Effector CD4-positive, alpha-beta T cell (primary cell): ENCODE data around the gene ADO.

Experiments used
- DNase-seq: peaks from one replicate; pipeline ENCODE4 v3.0.0-alpha.2; 2020

Gene ADO

DNA sequence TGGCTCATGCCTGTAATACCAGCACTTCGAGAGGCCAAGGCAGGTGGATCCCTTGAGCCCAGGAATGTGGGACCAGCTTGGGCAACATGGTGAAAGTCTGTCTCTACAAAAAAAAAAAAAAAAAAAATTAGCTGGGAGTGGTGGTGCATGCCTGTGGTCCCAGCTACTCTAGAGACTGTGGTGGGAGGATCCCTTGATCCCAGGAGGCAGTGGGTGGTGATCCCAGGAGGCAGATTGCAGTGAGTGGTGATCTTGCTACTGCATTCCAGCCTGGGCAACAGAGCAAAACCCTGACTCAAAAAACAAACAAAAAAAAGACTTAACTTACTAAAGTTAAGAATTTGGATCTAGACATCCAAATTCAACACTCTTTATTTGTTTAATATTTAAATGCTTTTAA lies 10.2 kb upstream of the ADO start:
- no peak for DNase-seq

- no peak for DNase-seq
Observed at GRCh38 chr10:62795100-62795499, 9.4 kb upstream of the ADO start.

DNA sequence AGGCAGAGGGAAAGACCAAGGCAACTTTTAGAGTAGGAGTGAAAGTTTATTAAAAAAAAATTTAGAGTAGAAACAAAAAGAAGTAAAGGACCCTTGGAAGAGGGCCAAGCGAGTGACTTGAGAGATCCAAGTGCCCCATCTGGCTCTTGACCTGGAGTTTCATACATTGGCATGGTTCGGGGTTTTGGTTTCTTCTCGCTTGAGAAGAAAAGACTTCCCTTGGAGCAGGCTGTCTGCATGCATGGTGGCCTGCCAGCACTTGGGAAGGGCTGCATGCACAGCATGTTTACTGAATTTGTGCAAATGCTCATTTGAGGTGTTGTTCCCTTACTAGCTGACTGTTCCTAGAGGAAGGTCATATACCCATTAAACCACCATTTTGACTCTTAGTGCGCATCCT lies 8.8 kb upstream of the ADO start:
- no peak for DNase-seq

DNA sequence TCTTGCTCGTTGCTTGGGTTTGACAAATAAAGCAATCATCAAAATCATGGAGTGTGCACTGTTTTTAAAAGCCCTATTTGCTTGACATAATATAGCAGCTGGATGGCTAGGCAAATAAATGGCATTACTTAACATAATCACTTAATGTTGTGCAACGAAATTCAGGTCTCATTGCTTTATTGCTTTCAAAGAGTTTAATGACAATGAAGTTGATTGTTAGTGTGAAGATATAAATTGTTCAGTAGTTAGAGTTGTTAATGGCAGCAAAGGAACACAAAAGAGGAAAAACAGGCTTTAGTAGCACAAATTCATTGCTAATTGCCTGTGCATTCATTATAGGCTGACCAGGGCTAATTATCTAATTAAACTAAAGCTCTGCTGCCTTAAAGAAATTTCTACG lies 7.6 kb upstream of the ADO start:
- no peak for DNase-seq

DNA sequence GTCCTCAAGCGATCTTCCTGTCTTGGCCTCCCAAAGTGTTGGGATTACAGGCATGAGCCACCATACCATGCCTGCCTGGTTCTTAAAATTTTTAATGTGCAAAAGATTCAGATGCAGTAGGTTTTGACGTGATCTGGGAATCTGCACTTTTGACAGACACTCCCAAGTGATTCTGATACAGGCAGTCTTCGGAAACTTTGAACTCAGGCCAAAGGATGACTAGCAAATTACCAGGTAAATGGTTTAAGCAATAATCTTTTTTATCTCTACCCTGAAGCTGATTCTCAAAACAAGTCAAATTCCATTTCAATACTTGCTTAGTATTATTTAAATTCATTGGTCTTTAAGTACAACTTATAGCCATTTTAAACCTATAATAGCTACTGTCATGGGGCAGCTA lies 2.6 kb upstream of the ADO start:
- DNase-seq: no peak

GRCh38 chr10:62803724-62804355 lies 680 bp upstream of the ADO start:
- no peak for DNase-seq

- DNase-seq: no peak
Observed at GRCh38 chr10:62805231-62806099, 945 bp downstream of the ADO start.

DNA sequence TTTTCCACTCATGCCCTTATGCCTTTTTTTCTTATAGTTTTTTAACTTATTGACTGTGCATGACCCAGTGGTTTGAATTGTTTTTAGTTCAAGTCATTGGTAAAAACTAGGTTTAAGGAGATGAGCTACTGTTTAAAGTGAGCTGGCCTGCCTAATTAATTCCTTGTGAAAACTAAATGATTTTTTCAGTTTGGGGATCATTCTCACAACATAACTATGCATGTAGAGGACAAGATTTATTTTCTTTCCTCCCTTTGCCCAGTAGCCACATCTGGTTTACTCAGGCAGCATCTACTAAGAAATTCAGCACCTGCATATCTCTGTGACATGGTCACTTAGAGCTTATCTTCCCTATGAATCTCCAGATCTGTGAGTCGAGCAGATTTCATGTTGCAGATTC lies 1.7 kb downstream of the ADO start:
- DNase-seq: no peak

GRCh38 chr10:62810156-62810902 lies 5.8 kb downstream of the ADO start:
- no peak for DNase-seq

DNA sequence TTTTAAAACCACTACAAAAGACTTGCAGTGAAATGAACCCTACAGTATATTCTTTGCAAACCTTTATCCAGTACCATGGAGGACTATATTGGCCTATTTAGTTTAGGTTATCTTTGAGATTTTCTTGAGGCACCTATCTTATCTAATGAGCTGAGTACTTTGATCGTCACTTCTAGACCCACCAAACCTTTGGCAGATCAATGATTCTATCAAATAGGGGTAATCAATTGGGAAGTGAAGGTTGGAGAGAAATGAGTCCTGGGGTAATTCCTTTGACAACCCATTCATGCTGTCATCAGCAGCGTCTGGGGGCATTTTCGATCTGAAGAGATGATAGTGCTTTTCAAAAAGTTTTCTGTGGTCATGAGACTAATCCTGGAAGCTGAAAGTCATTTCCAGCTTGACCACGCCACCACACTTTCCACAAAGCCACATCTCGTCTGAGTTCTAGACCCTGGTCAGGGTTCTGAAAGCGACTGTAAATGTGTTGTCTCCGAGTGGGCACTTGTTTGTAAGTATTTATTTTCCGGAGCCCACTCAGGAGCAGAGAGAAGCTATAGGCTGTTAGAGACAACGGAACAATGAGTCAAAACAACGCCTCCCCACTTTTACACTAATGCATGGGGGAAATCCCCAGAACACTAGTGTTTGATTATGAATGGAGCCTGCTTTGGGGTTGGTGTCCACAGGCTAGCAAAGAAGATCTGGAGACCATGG lies 6.8 kb downstream of the ADO start:
- no peak for DNase-seq

GRCh38 chr10:62812672-62813439 lies 8.3 kb downstream of the ADO start:
- no peak for DNase-seq

DNA sequence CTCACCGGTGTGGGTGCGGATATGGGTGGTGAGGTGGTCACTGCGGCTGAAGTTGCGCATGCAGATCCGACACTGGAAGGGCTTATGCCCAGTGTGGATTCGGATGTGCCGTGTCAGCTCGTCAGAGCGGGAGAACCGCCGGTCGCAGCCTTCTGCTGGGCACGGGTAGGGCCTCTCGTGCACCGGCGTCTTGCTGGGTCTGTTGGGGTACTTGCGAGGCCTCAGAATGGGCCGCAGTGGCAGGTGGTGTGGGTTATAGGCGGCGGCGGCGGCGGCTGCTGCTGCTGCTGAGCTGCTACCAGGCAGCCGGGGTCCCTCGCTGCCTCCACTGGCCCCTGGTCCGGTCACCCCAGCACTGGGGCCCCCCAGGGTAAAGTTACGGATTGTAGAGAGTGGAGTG lies 8.9 kb downstream of the ADO start:
- DNase-seq: no peak

DNA sequence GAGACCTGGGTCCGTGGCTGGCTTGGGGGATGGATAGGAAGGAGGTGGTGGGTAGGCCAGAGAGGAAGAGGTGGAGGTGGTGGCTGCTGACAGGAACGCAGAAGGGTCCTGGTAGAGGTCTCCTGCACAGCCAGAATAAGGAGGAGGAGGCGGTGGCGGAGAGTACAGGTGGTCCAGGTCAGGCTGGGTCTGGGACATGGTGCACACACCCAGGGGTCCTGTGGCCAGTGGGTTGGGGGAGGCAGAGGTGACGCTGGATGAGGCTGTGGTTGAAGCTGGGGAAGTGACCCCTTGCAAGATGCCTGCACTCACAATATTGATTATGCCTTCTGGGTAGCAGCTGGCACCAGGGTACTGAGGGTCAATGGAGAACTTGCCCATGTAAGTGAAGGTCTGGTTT lies 9.5 kb downstream of the ADO start:
- no peak for DNase-seq

GRCh38 chr10:62814756-62815380 lies 10.3 kb downstream of the ADO start:
- DNase-seq: peak; percentile 12

DNA sequence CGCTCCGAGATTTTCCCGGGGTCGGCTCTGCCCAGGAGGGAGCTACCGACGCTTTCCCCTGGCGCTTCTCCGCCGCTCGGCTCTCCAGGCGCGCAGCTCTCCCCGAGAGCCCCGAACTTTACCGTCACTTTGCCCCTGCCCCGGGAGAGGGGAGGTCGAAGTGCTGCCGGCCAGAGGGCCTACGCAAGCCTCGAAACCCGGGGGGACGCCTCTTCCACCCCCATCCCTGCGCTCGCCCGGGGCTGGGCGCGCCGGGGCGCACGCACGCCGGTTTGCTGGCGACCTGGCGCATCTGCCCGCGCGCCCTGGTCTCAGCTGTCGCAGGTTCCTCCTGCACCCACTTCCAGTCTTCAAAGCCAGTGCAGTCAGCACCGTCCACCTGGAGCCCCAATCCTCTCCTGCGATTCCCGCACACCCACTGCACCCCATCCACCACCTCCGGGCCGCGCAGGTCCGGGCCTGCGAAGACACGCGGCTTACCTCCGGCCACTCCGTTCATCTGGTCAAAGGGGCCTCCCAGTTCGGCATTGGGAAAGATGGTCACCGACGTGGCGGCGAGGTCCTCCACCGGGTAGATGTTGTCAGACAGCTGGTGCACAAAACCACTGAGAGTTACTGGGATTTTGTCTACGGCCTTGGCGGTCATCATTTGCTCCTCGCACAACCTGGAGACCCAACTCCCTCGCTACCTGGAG lies 11.0 kb downstream of the ADO start:
- DNase-seq: no peak

- no peak for DNase-seq
Observed at GRCh38 chr10:62816076-62816330, 11.5 kb downstream of the ADO start.

DNA sequence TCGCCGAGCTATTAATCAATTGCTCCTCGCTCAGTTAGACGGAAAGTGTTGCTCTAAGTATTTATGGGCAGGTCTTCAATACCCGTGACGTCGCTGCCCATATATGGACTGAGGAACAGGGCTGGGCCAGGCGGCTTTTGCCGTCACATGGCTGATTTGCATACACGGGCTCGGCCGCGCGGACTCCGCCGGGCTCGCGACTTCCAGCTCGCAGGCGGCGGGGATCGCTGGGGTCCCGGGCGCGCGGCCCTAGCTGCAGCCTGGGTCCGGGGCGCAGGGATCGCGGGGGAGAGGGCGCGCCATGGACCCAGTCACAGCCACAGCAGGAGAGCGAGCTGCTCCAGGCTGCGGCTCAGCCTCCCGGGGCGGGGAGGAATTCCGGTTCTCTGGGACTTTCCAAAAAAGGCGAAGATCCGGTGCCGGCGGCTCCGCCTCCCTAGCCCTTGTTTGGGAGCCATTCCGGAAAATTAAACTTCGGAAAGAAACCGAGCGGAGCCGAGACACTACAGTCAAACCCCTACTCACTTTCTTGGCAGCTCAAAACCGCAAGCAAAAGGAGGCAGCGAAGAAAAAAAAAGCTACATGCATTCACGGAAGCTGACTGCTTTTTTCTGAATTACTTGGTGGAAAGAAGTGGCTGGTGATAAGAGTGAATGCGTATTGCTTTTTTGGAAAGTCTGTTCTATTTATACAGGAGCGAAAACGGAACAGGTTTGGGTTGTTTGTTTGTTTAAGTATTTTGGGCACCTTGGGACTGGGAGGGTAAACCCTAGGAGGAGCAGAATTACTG lies 12.0 kb downstream of the ADO start, which contains the start of gene EGR2:
EGR2 (minus strand) TSS at position 36 of the 790 bp plus-strand sequence. CDS start 337 bp downstream, outside the sequence.
- DNase-seq: peak; percentile 93

DNA sequence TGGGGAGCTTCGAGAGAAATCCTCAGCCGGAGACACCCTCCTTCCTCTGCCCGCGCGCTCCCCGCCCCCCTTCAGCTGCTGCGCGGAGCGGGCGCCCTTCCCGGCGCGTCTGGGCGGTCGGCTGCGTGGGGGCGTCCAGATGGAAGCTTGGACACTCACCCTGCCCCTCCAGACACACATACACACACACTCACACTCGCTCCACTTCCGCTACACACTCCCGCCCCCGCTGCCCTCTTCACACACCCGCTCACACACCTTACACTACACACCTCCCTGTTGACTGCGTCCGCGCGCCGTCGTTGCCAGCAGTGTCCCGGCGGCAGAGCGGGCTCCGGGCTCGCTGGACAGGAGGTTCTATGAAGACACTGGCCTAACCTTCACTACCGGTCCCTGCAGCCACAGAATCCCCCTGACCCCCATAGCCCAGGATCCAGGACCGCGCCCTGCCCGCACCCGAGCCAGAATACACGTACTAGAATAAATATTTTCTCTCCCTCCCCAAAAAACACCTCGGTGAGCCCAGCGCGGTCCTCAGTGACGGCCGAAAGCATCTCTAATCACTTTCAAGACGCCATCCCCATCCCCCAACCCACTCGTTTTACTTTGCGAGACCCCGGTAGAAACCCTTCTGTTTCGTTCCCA lies 12.7 kb downstream of the ADO start:
- peak; percentile 44 for DNase-seq

- peak; percentile 48 for DNase-seq
Observed at GRCh38 chr10:62817766-62818425, 13.4 kb downstream of the ADO start.
